ENCODE measurements around the gene WLS. TPM values are rescaled to one million over a fixed set of nuclear protein-coding genes. Genes with fewer than 3 reads are reported as not detected.
A peak's percentile ranks its signal among the peaks of the same experiment; 100 is the strongest.

The WLS gene
- total RNA-seq, 1 donor from 2014 or later = 187 TPM

DNA sequence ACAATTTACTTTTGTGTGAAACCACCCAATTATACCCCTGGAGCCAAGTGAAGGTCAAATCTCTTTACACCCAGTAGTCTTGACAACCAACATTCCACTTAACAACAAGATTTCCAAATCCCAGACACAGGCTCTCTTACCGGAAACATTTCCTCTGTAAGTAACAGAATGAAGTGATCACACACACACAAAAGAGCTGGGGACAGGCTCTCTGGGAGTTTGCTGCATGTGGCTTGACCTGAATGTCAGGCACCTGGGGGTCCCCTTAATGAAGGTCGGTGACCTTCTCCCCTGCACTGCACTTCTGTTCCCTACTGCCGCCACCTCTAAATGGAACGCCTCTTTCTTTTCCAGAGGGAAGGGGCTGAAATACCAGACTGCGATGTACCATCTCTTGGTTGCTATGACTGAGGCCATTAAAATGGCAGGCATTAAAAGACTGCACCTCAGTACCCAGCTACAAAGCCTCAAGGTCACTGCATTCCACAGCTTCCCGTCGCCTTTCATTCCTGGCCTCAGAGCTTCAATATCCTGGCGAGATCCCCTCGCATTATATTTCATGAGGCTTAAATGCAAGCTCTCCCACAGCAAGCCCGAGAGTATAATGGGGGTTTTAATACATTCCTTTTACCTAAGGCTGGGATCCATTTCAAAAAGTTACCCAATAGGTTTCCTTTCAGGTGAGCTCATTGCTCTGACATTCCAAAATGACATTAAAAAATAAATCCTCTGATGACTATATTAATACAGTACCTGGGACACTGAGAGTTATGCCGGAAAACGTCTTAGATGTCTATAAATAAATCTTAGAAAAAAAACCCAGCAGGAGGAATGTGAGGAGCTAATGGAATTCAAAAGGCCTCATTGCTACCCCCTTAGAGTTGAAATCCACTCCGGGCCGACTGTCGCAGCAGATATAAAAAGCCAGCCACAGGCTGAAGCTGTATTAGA is 91.0 kb downstream of the WLS start:
- Mint-ChIP-seq H3K4me3 (ENCODE audit: unreplicated experiment) (peak overlapping the region; percentile 54), H3K4me1 (ENCODE audit: low read depth, unreplicated experiment) (peaks cover 26% of the 10 kb centered on the region), H3K27me3 (ENCODE audit: low read depth, unreplicated experiment) (no peaks in the 10 kb centered on the region), H3K36me3 (ENCODE audit: low read depth, unreplicated experiment) (peaks cover 20% of the 10 kb centered on the region), H3K27ac (ENCODE audit: unreplicated experiment) (peak overlapping the region; percentile 92), H3K9me3 (ENCODE audit: unreplicated experiment) (no peaks in the 10 kb centered on the region)
- TF ChIP-seq, protein P1, sequence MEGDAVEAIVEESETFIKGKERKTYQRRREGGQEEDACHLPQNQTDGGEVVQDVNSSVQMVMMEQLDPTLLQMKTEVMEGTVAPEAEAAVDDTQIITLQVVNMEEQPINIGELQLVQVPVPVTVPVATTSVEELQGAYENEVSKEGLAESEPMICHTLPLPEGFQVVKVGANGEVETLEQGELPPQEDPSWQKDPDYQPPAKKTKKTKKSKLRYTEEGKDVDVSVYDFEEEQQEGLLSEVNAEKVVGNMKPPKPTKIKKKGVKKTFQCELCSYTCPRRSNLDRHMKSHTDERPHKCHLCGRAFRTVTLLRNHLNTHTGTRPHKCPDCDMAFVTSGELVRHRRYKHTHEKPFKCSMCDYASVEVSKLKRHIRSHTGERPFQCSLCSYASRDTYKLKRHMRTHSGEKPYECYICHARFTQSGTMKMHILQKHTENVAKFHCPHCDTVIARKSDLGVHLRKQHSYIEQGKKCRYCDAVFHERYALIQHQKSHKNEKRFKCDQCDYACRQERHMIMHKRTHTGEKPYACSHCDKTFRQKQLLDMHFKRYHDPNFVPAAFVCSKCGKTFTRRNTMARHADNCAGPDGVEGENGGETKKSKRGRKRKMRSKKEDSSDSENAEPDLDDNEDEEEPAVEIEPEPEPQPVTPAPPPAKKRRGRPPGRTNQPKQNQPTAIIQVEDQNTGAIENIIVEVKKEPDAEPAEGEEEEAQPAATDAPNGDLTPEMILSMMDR (IDR thresholded peaks at IDR 0.05; ENCODE audit: insufficient read depth, low read depth, low read length) = no peak
- TF ChIP-seq EZH2 (IDR thresholded peaks at IDR 0.05; ENCODE audit: insufficient read depth, low read length) = no peak
- Histone ChIP-seq H3K4me3 (ENCODE audit: insufficient read depth, low read depth, low read length) (no peak overlapping the region), H3K79me2 (ENCODE audit: insufficient read depth, low read length) (no peaks in the 10 kb centered on the region), H3K27ac (ENCODE audit: low read depth, low read length) (peak overlapping the region; percentile 91), H3K36me3 (ENCODE audit: insufficient read depth, low read length) (peaks cover 64% of the 10 kb centered on the region), H3K9ac (ENCODE audit: low read length) (peak overlapping the region; percentile 67), H3K4me2 (ENCODE audit: low read length) (peak overlapping the region; percentile 75), H3K4me1 (ENCODE audit: insufficient read depth, low read length) (peaks cover 25% of the 10 kb centered on the region), H3K27me3 (ENCODE audit: insufficient read depth, low read length) (no peaks in the 10 kb centered on the region), H4K20me1 (ENCODE audit: insufficient read depth, low read length) (no peaks in the 10 kb centered on the region), H2AFZ (ENCODE audit: low read depth, low read length) (no peak overlapping the region), H3K9me3 (ENCODE audit: insufficient read depth, low read depth, low read length) (no peaks in the 10 kb centered on the region)
- FAIRE-seq = no peak
- peak; percentile 84 for DNase-seq (ENCODE audit: low read depth)

DNA sequence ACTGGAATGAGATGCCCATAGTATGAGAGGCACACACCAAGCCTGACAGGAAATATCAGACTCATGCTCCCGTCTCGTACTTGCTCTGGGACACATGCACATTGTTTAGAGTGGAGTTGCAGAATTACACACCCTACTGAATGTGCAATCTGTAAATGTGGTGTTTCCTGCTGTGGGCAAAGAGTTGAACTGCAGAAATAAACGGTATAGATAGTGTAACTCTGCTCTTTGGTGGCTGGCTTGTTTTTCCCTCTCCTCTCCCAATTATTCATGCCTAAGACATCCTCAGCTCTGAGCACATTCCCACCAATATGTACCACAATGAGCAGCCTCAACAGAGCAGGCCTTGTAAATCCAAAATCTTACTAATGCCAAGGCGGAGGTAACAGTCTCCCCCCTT is 91.8 kb downstream of the WLS start:
- peaks cover 21% of the 10 kb centered on the region for H3K36me3 Mint-ChIP-seq (ENCODE audit: low read depth, unreplicated experiment)
- Histone ChIP-seq H3K9me3 (ENCODE audit: insufficient read depth, low read depth, low read length) (no peaks in the 10 kb centered on the region), H3K4me1 (ENCODE audit: insufficient read depth, low read length) (peaks cover 25% of the 10 kb centered on the region), H3K79me2 (ENCODE audit: insufficient read depth, low read length) (no peaks in the 10 kb centered on the region), H3K36me3 (ENCODE audit: insufficient read depth, low read length) (peaks cover 63% of the 10 kb centered on the region), H3K27me3 (ENCODE audit: insufficient read depth, low read length) (no peaks in the 10 kb centered on the region), H2AFZ (ENCODE audit: low read depth, low read length) (no peak overlapping the region), H4K20me1 (ENCODE audit: insufficient read depth, low read length) (no peaks in the 10 kb centered on the region), H3K4me2 (ENCODE audit: low read length) (peak overlapping the region; percentile 75), H3K4me3 (ENCODE audit: insufficient read depth, low read depth, low read length) (no peak overlapping the region), H3K9ac (ENCODE audit: low read length) (peak overlapping the region; percentile 67), H3K27ac (ENCODE audit: low read depth, low read length) (peak overlapping the region; percentile 91)
- H3K9me3 Mint-ChIP-seq (ENCODE audit: unreplicated experiment) = no peaks in the 10 kb centered on the region
- peaks cover 29% of the 10 kb centered on the region for H3K4me1 Mint-ChIP-seq (ENCODE audit: low read depth, unreplicated experiment)
- peak overlapping the region; percentile 92 for H3K27ac Mint-ChIP-seq (ENCODE audit: unreplicated experiment)
- H3K4me3 Mint-ChIP-seq (ENCODE audit: unreplicated experiment) = no peak overlapping the region
- FAIRE-seq (no peak), DNase-seq (ENCODE audit: low read depth) (peak; percentile 60)
- TF ChIP-seq, protein P1 (IDR thresholded peaks at IDR 0.05; ENCODE audit: insufficient read depth, low read depth, low read length) = no peak
- no peak for TF ChIP-seq EZH2 (IDR thresholded peaks at IDR 0.05; ENCODE audit: insufficient read depth, low read length)
- H3K27me3 Mint-ChIP-seq (ENCODE audit: low read depth, unreplicated experiment) = no peaks in the 10 kb centered on the region

DNA sequence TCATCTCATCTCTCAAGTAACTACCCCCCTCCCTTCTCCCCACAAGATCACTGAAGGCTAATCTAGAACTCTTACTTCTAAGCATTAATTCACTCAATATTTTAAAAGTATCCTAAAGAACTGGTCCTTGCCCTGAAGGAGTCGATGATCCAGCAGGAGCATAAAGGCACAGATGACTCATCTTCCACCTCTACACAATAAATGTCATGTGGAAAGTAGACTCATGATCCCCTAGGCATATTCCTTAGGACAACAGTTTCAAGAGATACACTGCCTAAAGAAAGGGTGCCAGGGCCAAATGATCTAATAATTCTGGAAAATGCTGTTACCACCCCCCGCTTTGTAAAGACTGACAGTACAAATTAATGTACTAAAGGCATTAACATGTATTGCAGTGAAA is 96.1 kb downstream of the WLS start:
- no peak overlapping the region for H3K9ac ChIP-seq (ENCODE audit: low read length)
- FAIRE-seq (no peak), DNase-seq (ENCODE audit: low read depth) (no peak)
- no peaks in the 10 kb centered on the region for H3K27me3 Mint-ChIP-seq (ENCODE audit: low read depth, unreplicated experiment)
- H3K4me1 Mint-ChIP-seq (ENCODE audit: low read depth, unreplicated experiment) = peaks cover 16% of the 10 kb centered on the region
- H3K27ac ChIP-seq (ENCODE audit: low read depth, low read length) = no peak overlapping the region
- no peak overlapping the region for H3K27ac Mint-ChIP-seq (ENCODE audit: unreplicated experiment)
- H3K4me1 ChIP-seq (ENCODE audit: insufficient read depth, low read length) = peaks cover 10% of the 10 kb centered on the region
- H3K9me3 Mint-ChIP-seq (ENCODE audit: unreplicated experiment) = no peaks in the 10 kb centered on the region
- H3K9me3 ChIP-seq (ENCODE audit: insufficient read depth, low read depth, low read length) = no peaks in the 10 kb centered on the region
- H3K36me3 Mint-ChIP-seq (ENCODE audit: low read depth, unreplicated experiment) = peaks cover 39% of the 10 kb centered on the region
- H4K20me1 ChIP-seq (ENCODE audit: insufficient read depth, low read length) = no peaks in the 10 kb centered on the region
- H3K4me2 ChIP-seq (ENCODE audit: low read length) = no peak overlapping the region
- no peaks in the 10 kb centered on the region for H3K27me3 ChIP-seq (ENCODE audit: insufficient read depth, low read length)
- no peak overlapping the region for H3K4me3 ChIP-seq (ENCODE audit: insufficient read depth, low read depth, low read length)
- H3K4me3 Mint-ChIP-seq (ENCODE audit: unreplicated experiment) = no peak overlapping the region
- TF ChIP-seq, protein P1 (IDR thresholded peaks at IDR 0.05; ENCODE audit: insufficient read depth, low read depth, low read length) = no peak
- TF ChIP-seq EZH2 (IDR thresholded peaks at IDR 0.05; ENCODE audit: insufficient read depth, low read length) = no peak
- no peak overlapping the region for H2AFZ ChIP-seq (ENCODE audit: low read depth, low read length)
- H3K79me2 ChIP-seq (ENCODE audit: insufficient read depth, low read length) = no peaks in the 10 kb centered on the region
- peaks cover 73% of the 10 kb centered on the region for H3K36me3 ChIP-seq (ENCODE audit: insufficient read depth, low read length)
